Ascending aorta (tissue), 2 donors: ENCODE results near the gene ZBTB21. TPM values are rescaled to one million over a fixed set of nuclear protein-coding genes. Genes with fewer than 3 reads are reported as not detected.
A peak's percentile ranks its signal among the peaks of the same experiment; 100 is the strongest.
"Not testable (repeated sequence)": the region's sequence is repeated elsewhere in the genome, so short reads cannot be mapped to it uniquely, and the experiment has no call there.

ENCODE experiments used
- DNase-seq, 2 donors: peaks; one replicate each; pipeline ENCODE4 v3.0.0-alpha.2; 2019; ENCODE audit warnings: low spot score in 2 of 2
- H3K27ac ChIP-seq, 2 donors: fragments of 200-600 bp; sonication (generic); one replicate each; pipeline ENCODE4 v1.5.1; 2016 to 2017; ENCODE audit warnings: mild to moderate bottlenecking in 1 of 2
- H3K27me3 ChIP-seq: fragments of 200-600 bp; sonication (generic); one replicate; pipeline ENCODE4 v1.5.1; 2017
- H3K36me3 ChIP-seq, 2 donors: fragments of 200-600 bp; sonication (generic); one replicate each; pipeline ENCODE4 v1.5.1; 2016
- H3K4me1 ChIP-seq, 2 donors: fragments of 200-600 bp; sonication (generic); one replicate each; pipeline ENCODE4 v1.5.1; 2016 to 2017; ENCODE audit warnings: mild to moderate bottlenecking in 1 of 2
- H3K4me3 ChIP-seq, 2 donors: fragments of 200-600 bp; sonication (generic); one replicate each; pipeline ENCODE4 v1.5.1; 2016 to 2017; ENCODE audit warnings: mild to moderate bottlenecking in 1 of 2
- H3K9me3 ChIP-seq, 2 donors: fragments of 200-600 bp; sonication (generic); one replicate each; pipeline ENCODE4 v1.5.1; 2016
- intact Hi-C: fragments of 100-400 bp; cut with DNase I; formaldehyde crosslinking; loops from one replicate; pipeline ENCODE4 v1.15.1; 2023
- total RNA-seq: library from RNA; depleted of rRNA; stranded (reverse); fragments of >200 nt; gene quantifications from one replicate; pipeline ENCODE4 v1.1.0, GENCODE V29; 2016
- TF ChIP-seq, protein P1 (sequence below), 3 experiments: fragments of 200-600 bp in 2 of 3; fragments of 450-650 bp in 1 of 3; sonication (generic) in 2 of 3; IDR thresholded peaks; one replicate each; pipeline ENCODE4 v1.5.1; 2016 to 2019; ENCODE audit warnings: antibody characterized with exemption in 3 of 3, mild to moderate bottlenecking in 1 of 3, moderate library complexity in 1 of 3

ZBTB21 gene
- total RNA-seq, 1 donor from 2014 or later: 11.1 TPM

DNA sequence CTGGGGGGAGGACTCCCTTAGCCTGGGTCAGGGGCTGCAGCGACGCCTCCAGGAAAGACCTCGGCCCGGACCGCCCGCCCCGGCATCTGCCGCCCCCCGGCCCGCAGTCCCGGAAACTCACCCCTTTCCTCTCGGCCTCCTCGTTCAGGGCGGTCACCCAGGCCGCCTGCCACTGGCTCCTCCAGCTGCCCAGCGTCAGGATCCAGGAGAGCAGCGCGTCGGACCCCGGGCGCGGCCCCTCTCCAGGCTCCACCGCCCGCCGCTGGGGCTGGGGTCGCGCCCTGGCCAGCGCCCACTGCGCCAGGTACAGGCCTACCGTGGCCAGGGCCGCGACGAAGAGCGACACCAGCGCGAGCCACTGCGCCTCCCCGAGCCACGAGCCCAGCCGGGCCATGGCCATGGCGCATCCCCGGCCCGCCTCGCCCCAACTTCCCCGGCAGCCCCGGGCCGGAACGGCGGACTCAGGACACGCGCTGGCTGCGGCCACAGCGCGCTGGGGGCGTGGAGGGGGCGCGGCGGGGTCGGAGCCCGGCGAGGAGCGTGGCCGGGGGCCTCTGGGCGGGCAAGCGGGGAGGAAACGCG is 56.8 kb downstream of the ZBTB21 start:
- H3K36me3 ChIP-seq: no peaks in the 10 kb centered on the region
- TF ChIP-seq, protein P1, sequence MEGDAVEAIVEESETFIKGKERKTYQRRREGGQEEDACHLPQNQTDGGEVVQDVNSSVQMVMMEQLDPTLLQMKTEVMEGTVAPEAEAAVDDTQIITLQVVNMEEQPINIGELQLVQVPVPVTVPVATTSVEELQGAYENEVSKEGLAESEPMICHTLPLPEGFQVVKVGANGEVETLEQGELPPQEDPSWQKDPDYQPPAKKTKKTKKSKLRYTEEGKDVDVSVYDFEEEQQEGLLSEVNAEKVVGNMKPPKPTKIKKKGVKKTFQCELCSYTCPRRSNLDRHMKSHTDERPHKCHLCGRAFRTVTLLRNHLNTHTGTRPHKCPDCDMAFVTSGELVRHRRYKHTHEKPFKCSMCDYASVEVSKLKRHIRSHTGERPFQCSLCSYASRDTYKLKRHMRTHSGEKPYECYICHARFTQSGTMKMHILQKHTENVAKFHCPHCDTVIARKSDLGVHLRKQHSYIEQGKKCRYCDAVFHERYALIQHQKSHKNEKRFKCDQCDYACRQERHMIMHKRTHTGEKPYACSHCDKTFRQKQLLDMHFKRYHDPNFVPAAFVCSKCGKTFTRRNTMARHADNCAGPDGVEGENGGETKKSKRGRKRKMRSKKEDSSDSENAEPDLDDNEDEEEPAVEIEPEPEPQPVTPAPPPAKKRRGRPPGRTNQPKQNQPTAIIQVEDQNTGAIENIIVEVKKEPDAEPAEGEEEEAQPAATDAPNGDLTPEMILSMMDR (IDR thresholded peaks at IDR 0.05): no peak
- DNase-seq: no peak
- H3K27me3 ChIP-seq: no peaks in the 10 kb centered on the region
- peak overlapping the region; percentile 96 to 97 for H3K4me3 ChIP-seq
- peaks cover 13 to 28% of the 10 kb centered on the region in 2 donors for H3K4me1 ChIP-seq
- intact Hi-C loops: loop anchor here (2.0 to 10.0 kb wide), 3 partner anchors 29 to 1899 kb away; no protein-coding TSS in a partner anchor
- peak overlapping the region; percentile 86 to 90 for H3K27ac ChIP-seq
- no peaks in the 10 kb centered on the region for H3K9me3 ChIP-seq

DNA sequence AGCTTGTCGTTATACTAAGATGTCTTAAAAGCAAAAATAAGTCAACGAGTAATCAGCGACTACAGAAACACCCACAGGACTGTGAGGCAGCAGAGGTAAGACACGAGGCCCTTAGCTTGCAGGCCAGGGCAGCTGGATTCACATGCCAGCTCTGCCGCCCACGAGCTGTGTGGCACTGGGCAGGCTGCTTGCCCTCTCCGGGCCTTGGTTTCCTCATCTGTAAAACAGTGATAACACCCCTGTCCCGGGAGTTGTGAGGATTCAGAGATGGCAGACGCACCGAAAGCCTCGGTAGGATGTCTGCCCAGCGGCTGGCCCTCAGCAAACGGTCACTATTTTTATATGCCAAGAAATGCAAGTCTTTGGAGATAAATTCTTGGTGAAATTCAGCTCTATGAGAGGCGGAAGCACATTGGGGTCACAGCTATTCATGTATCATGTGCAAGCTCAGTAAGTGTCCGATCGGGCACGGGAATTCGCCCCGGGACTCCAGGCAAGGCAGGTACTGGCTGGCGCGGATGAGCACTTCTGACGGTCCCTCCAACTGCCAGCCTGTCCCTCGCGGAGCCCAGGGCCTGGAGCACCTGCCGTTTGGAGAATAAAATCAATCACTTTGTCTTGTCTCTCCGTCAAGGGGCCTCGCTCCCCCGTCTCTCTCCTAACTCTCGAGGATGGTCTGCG is 57.5 kb downstream of the ZBTB21 start:
- Histone ChIP-seq H3K36me3 (no peaks in the 10 kb centered on the region), H3K9me3 (no peaks in the 10 kb centered on the region), H3K4me1 (peaks cover 15 to 28% of the 10 kb centered on the region in 2 donors), H3K4me3 (peak overlapping the region; percentile 96 to 97), H3K27ac (peak overlapping the region; percentile 86 to 90), H3K27me3 (no peaks in the 10 kb centered on the region)
- intact Hi-C loops: loop anchor here (2.0 to 10.0 kb wide), 3 partner anchors 28 to 1898 kb away; no protein-coding TSS in a partner anchor
- no peak for DNase-seq
- TF ChIP-seq, protein P1 (IDR thresholded peaks at IDR 0.05): no peak

DNA sequence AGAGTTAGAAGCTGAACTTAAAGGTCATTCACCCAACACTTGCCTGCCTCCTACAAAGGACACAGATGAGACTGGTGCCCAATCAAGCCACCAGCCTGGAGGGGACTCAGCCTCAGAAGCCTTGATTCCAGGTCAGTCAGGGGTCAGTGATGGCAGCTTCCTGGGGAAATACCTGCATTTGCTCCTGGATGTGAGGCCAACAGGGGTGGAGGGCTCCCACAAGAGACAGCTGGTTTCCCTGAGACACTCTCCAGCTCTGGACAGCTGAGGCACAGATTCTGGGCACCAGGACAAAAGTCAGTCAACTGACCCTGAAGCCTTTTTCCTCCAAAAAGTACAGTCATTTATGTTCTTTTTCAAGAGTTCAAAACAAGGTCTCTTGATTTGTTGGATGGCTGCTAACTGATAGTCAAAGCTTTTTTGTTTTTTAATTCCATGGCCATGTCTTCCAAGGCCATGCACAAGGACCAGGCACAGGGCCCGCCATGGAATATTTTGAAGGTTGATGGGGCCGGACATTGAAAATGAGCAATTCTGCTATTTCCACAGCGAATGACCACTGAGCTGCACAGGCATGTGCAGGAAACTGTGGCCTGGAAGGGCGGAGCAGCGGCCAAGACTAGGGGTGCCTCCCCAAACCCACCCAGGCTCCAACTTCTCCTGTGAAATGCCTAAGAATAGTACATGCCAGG is 58.1 kb downstream of the ZBTB21 start:
- no peaks in the 10 kb centered on the region for H3K36me3 ChIP-seq
- intact Hi-C loops: loop anchor here (2.0 to 10.0 kb wide), 3 partner anchors 27 to 1897 kb away; no protein-coding TSS in a partner anchor

DNA sequence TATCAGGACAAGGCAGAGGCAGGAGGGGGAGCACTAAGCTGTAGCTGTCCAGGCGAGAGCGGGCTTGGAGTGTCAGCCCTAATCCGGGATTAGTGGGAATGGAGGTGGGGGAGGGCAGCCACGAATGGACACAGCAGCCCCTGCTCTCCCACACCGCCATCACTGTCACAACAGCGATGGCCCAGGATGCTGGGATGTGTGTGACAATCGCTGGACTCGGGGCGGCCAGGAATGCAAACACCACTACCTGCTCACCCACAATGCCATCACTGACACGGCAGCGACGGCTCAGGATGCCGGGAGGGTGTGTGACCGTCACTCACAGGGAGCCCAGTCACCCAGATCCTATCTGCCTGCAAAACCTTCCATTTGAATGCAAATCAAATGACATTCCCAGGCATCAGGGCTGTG is 59.2 kb downstream of the ZBTB21 start:
- no peaks in the 10 kb centered on the region for H3K36me3 ChIP-seq
- H3K27ac ChIP-seq: no peak overlapping the region
- no peak overlapping the region for H3K4me3 ChIP-seq
- H3K27me3 ChIP-seq: no peaks in the 10 kb centered on the region
- no peak for DNase-seq
- intact Hi-C loops: loop anchor here (10.0 kb wide), 1 partner anchor 1896 kb away; no protein-coding TSS in a partner anchor
- peaks cover 17 to 28% of the 10 kb centered on the region in 2 donors for H3K4me1 ChIP-seq
- H3K9me3 ChIP-seq: no peaks in the 10 kb centered on the region
- TF ChIP-seq, protein P1 (IDR thresholded peaks at IDR 0.05): no peak

More for the DNA sequence above, 58.1 kb downstream of the ZBTB21 start:
- Histone ChIP-seq H3K4me1 (peaks cover 17 to 27% of the 10 kb centered on the region in 2 donors), H3K27me3 (no peaks in the 10 kb centered on the region), H3K4me3 (peak overlapping the region; percentile 96 to 97), H3K27ac (peak overlapping the region; percentile 36 to 90), H3K9me3 (no peaks in the 10 kb centered on the region)
- TF ChIP-seq, protein P1 (IDR thresholded peaks at IDR 0.05): no peak
- no peak for DNase-seq

DNA sequence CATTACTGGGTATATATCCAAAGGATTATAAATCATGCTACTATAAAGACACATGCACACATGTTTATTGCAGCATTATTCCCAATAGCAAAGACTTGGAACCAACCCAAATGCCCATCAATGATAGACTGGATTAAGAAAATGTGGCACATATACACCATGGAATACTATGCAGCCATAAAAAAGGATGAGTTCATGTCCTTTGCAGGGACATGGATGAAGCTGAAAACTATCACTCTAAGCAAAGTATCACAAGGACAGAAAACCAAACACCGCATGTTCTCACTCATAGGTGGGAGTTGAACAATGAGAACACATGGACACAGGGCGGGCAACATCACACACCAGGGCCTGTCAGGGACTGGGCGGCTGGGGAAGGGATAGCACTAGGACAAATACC is 60.5 kb downstream of the ZBTB21 start:
- H3K9me3 ChIP-seq, DNase-seq, H3K27me3 ChIP-seq, H3K27ac ChIP-seq, H3K36me3 ChIP-seq, H3K4me3 ChIP-seq: not testable (repeated sequence)
- H3K4me1 ChIP-seq: peaks cover 17 to 28% of the 10 kb centered on the region in 2 donors
- intact Hi-C loops: loop anchor here (10.0 kb wide), 1 partner anchor 1895 kb away; no protein-coding TSS in a partner anchor
